ENCODE measurements around the gene SLBP. TPM values are rescaled to one million over a fixed set of nuclear protein-coding genes. Genes with fewer than 3 reads are reported as not detected.

SLBP gene
- total RNA-seq, 1 donor from 2014 or later = 60.2 TPM

GRCh38 chr4:1725521-1725920, 13.4 kb upstream of the SLBP start:
- DNase-seq (ENCODE audit: low read depth, low spot score) = no peak
- peaks cover 11% of the 10 kb centered on the region for H3K36me3 Mint-ChIP-seq (ENCODE audit: low read depth)
- peak overlapping the region; percentile 76 for H3K4me3 Mint-ChIP-seq
- H3K27me3 Mint-ChIP-seq (ENCODE audit: low read depth) = no peaks in the 10 kb centered on the region
- H3K27ac Mint-ChIP-seq (ENCODE audit: unreplicated experiment) = no peak overlapping the region
- peaks cover 26% of the 10 kb centered on the region for H3K4me1 Mint-ChIP-seq
- no peak for TF ChIP-seq CTCF (conservative IDR thresholded peaks at IDR 0.05)
- no peaks in the 10 kb centered on the region for H3K9me3 Mint-ChIP-seq

GRCh38 chr4:1723131-1723801, 11.1 kb upstream of the SLBP start:
- H3K27ac Mint-ChIP-seq (ENCODE audit: unreplicated experiment) = no peak overlapping the region
- peaks cover 37% of the 10 kb centered on the region for H3K4me1 Mint-ChIP-seq
- TF ChIP-seq CTCF (conservative IDR thresholded peaks at IDR 0.05) = no peak
- H3K36me3 Mint-ChIP-seq (ENCODE audit: low read depth) = peaks cover 11% of the 10 kb centered on the region
- H3K4me3 Mint-ChIP-seq = peak overlapping the region; percentile 98
- no peaks in the 10 kb centered on the region for H3K27me3 Mint-ChIP-seq (ENCODE audit: low read depth)
- no peak for DNase-seq (ENCODE audit: low read depth, low spot score)
- no peaks in the 10 kb centered on the region for H3K9me3 Mint-ChIP-seq

- DNase-seq (ENCODE audit: low read depth, low spot score) = no peak
- TF ChIP-seq CTCF (conservative IDR thresholded peaks at IDR 0.05) = no peak
- Mint-ChIP-seq H3K9me3 (no peaks in the 10 kb centered on the region), H3K27ac (ENCODE audit: unreplicated experiment) (peak overlapping the region; percentile 96), H3K36me3 (ENCODE audit: low read depth) (peaks cover 11% of the 10 kb centered on the region), H3K4me3 (peak overlapping the region; percentile 98), H3K27me3 (ENCODE audit: low read depth) (no peaks in the 10 kb centered on the region), H3K4me1 (peaks cover 37% of the 10 kb centered on the region)
Observed at GRCh38 chr4:1722551-1723118, 10.5 kb upstream of the SLBP start.

GRCh38 chr4:1721666-1722550, 9.8 kb upstream of the SLBP start:
- no peak for TF ChIP-seq CTCF (conservative IDR thresholded peaks at IDR 0.05)
- H3K4me1 Mint-ChIP-seq = peaks cover 37% of the 10 kb centered on the region
- no peak for DNase-seq (ENCODE audit: low read depth, low spot score)
- H3K36me3 Mint-ChIP-seq (ENCODE audit: low read depth) = peaks cover 11% of the 10 kb centered on the region
- H3K9me3 Mint-ChIP-seq = no peaks in the 10 kb centered on the region
- peak overlapping the region; percentile 96 for H3K27ac Mint-ChIP-seq (ENCODE audit: unreplicated experiment)
- no peaks in the 10 kb centered on the region for H3K27me3 Mint-ChIP-seq (ENCODE audit: low read depth)
- H3K4me3 Mint-ChIP-seq = peak overlapping the region; percentile 98

GRCh38 chr4:1721003-1721665, 9.0 kb upstream of the SLBP start, which contains the start of the genes TACC3 and TMEM129:
TACC3 (plus strand) TSS chr4:1721521; CDS start chr4:1723422, 1,901 bp downstream.
TMEM129 (minus strand) TSS chr4:1721323; CDS start chr4:1720837, 486 bp downstream.
- peak within 1 kb of the TSS; percentile 98 for H3K4me3 Mint-ChIP-seq
- peaks cover 32% of the 10 kb centered on the region for H3K4me1 Mint-ChIP-seq

More at GRCh38 chr4:1721003-1721665, 9.0 kb upstream of the SLBP start, which contains the start of the genes TACC3 and TMEM129:
- no peak for TF ChIP-seq CTCF (conservative IDR thresholded peaks at IDR 0.05)
- DNase-seq (ENCODE audit: low read depth, low spot score) = peak; percentile 74
- no peaks in the 10 kb centered on the region for H3K9me3 Mint-ChIP-seq
- H3K27me3 Mint-ChIP-seq (ENCODE audit: low read depth) = no peaks in the 10 kb centered on the region
- H3K27ac Mint-ChIP-seq (ENCODE audit: unreplicated experiment) = peak within 1 kb of the TSS; percentile 97
- H3K36me3 Mint-ChIP-seq (ENCODE audit: low read depth) = peaks cover 6% of the 10 kb centered on the region
